Right ventricle myocardium inferior (tissue), 1 donor: ENCODE results near the gene ARHGEF1. TPM values are rescaled to one million over a fixed set of nuclear protein-coding genes. Genes with fewer than 3 reads are reported as not detected.
"Not testable (repeated sequence)": the region's sequence is repeated elsewhere in the genome, so short reads cannot be mapped to it uniquely, and the experiment has no call there.

ENCODE experiments used
- ATAC-seq: fragments of 200-7000 bp; cut with Tn5 transposase; one replicate; pipeline ENCODE4 v1.9.1; 2020; ENCODE audit warnings: mild to moderate bottlenecking, moderate library complexity
- DNase-seq: peaks from one replicate; pipeline ENCODE4 v3.0.0; 2021; ENCODE audit errors: missing footprints
- intact Hi-C: fragments of 100-400 bp; cut with DNase I; formaldehyde crosslinking; loops from one replicate; pipeline ENCODE4 v1.11.0; 2022
- total RNA-seq: library from RNA; stranded (reverse); fragmentation: NEBNext Ultra II Directional; extraction: Animal tissue kit (Norgen Biotek cat#: 25700); gene quantifications from one replicate; pipeline ENCODE4 v1.2.1, GENCODE V29; 2021
- donor health status: DM: no; HTN: yes; CAD: no; lungs with severe emphysema.

ARHGEF1 gene
- total RNA-seq, 1 donor from 2014 or later = 31.6 TPM

GRCh38 chr19:41935760-41936415 lies 52.9 kb downstream of the ARHGEF1 start:
- intact Hi-C loops = no loop called here
- DNase-seq = no peak
- no peak for ATAC-seq

GRCh38 chr19:41936416-41936850 lies 53.4 kb downstream of the ARHGEF1 start:
- ATAC-seq = no peak
- intact Hi-C loops = no loop called here

GRCh38 chr19:41936961-41937360 lies 54.0 kb downstream of the ARHGEF1 start:
- intact Hi-C loops = no loop called here

More at GRCh38 chr19:41936416-41936850, 53.4 kb downstream of the ARHGEF1 start:
- DNase-seq = no peak

GRCh38 chr19:41937525-41938468 lies 54.8 kb downstream of the ARHGEF1 start:
- ATAC-seq (no peak), DNase-seq (no peak)
- intact Hi-C loops = no loop called here

More at GRCh38 chr19:41936961-41937360, 54.0 kb downstream of the ARHGEF1 start:
- no peak for DNase-seq
- no peak for ATAC-seq

- DNase-seq, intact Hi-C loops, ATAC-seq: not testable (repeated sequence)
Measured at GRCh38 chr19:41939209-41939608, 56.2 kb downstream of the ARHGEF1 start.

- intact Hi-C loops = no loop called here
- no peak for DNase-seq
- no peak for ATAC-seq
Measured at GRCh38 chr19:41939861-41940730, 57.1 kb downstream of the ARHGEF1 start.

- DNase-seq (no peak), ATAC-seq (no peak)
- intact Hi-C loops = no loop called here
Measured at GRCh38 chr19:41940731-41941409, 57.9 kb downstream of the ARHGEF1 start.

GRCh38 chr19:41941410-41942202 lies 58.6 kb downstream of the ARHGEF1 start:
- intact Hi-C loops = no loop called here
- ATAC-seq = no peak
- no peak for DNase-seq

GRCh38 chr19:41944336-41944735 lies 61.4 kb downstream of the ARHGEF1 start:
- DNase-seq = no peak
- no peak for ATAC-seq
- intact Hi-C loops = no loop called here

- DNase-seq = no peak
- ATAC-seq = no peak
- intact Hi-C loops = no loop called here
Measured at GRCh38 chr19:41945135-41945766, 62.3 kb downstream of the ARHGEF1 start.

- intact Hi-C loops = no loop called here
- DNase-seq (no peak), ATAC-seq (no peak)
Measured at GRCh38 chr19:41947091-41947490, 64.1 kb downstream of the ARHGEF1 start.

- peak; percentile 56 for ATAC-seq
- intact Hi-C loops = loop anchor here (2.0 kb wide), 1 partner anchor 79 kb away; no protein-coding TSS in a partner anchor
- peak; percentile 79 for DNase-seq
Measured at GRCh38 chr19:41951686-41952172, 68.7 kb downstream of the ARHGEF1 start.

- intact Hi-C loops = loop anchor here (5.0 kb wide), 1 partner anchor 93 kb away; the partner anchor contains the start of gene RPS19
- no peak for DNase-seq
Measured at GRCh38 chr19:41955521-41955920, 72.5 kb downstream of the ARHGEF1 start.

GRCh38 chr19:41956621-41957020 lies 73.6 kb downstream of the ARHGEF1 start:
- intact Hi-C loops = loop anchor here (5.0 kb wide), 1 partner anchor 94 kb away; the partner anchor contains the start of gene RPS19
- ATAC-seq (no peak), DNase-seq (peak; percentile 68)

More at GRCh38 chr19:41955521-41955920, 72.5 kb downstream of the ARHGEF1 start:
- ATAC-seq = no peak
